NCI-H2171 (cell line): ENCODE measurements around the gene CEP295NL.

Experiments used
- DNase-seq: peaks from one replicate; lab custom pipeline; 2025; lab: John Stamatoyannopoulos, UW

Gene CEP295NL

GRCh38 chr17:78865682-78866390 is 37.2 kb downstream of the CEP295NL start:
- no peak for DNase-seq

DNA sequence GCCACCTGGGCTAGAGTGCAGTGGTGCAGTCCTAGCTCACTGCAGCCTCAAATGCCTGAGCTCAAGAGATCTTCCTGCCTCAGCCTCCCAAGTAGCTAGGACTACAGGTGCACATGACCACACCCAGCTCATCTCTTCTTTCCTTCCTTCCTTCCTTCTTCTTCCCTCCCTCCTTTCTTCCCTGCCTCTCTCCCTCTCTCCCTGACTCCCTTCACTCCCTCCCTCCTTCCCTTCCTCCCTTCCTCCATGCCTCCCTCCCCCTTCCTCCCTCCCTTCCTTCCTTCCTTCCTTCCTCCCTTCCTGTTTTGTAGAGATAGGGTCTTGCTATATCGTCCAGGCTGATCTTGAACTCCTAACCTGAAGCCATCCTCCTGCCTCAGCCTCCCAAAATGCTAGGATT is 38.9 kb downstream of the CEP295NL start:
- no peak for DNase-seq

- no peak for DNase-seq
These were observed 40.7 kb downstream of the CEP295NL start for GRCh38 chr17:78862073-78863023.

GRCh38 chr17:78861229-78861628 is 41.8 kb downstream of the CEP295NL start:
- DNase-seq: no peak

DNA sequence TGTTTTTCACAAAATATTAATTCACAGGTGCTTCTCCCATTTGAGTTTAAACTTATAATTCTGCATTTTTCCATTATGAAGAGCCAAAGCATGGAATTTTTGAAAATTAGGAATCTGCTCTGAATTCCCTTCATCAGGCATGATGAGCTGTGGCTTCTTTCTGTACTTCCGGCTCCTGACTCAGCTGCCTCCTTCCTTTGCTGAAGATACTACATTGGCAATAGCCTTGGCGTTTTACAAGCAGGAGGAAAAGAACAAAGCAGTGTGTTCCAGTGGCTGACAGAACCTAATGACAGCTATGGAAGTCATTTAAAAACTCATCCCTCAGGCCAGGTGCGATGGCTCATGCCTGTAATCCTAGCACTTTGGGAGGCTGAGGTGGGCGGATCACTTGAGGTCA is 44.0 kb downstream of the CEP295NL start:
- DNase-seq: no peak

DNA sequence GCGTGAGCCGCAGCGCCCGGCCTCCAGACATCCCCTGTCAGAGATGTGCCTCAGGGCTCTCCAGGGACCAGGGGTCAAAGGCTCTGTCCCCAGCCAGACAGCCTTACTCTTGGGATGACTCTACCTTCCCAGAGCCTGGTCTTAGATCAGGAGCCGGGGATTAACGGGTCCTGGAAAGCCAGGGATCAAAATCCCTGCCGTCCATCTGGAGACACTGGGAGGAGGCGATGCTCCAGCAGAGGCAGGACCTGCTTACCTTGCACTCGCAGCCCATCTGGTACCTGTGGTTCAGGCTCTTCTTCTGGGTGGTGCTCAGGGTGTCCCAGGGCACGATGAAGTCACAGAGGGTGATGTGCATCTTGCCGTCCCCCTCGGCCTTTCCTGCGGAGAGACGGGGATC is 45.7 kb downstream of the CEP295NL start:
- DNase-seq: no peak

- no peak for DNase-seq
These were observed 47.3 kb downstream of the CEP295NL start for GRCh38 chr17:78855561-78856165.

DNA sequence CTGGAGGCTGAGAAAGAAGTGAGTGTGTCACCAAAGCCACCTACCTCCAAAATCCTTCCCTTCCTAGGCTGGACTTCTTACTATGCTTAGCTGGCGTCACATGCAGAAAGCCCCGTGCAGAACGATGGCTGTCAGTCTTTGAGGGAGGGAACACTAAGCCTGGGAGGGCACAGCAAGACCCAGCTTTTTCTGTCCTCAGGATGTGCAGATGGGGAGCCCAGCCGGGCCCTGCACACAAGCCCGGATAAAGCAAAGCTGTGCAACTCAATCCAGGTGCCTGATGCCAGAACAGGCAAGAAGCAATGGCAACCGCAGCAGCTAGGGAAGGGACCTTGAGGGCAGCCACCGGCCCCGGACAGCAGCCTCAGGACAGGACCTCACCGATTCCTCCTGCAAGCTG is 48.5 kb downstream of the CEP295NL start:
- DNase-seq: no peak

- DNase-seq: no peak
These were observed 49.0 kb downstream of the CEP295NL start for GRCh38 chr17:78853926-78854394.

GRCh38 chr17:78852709-78853121 is 50.3 kb downstream of the CEP295NL start:
- no peak for DNase-seq

DNA sequence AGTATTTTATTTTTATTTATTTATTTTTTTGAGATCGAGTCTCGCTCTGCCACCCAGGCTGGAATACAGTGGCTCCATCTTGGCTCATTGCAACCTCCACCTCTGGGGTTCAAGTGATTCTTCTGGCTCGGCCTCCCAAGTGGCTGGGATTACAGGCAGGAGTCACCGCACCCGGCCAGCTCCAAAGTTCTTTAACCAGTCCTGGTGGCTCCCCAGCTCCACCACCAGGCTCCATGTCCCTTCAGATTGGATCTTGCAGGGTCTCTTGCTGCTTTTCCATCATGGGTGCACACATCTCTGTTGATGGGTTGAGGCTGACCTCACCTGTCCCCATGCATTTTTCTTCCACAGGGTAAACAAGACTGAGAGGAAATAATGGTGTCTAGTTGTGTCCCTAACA is 54.0 kb downstream of the CEP295NL start:
- no peak for DNase-seq

DNA sequence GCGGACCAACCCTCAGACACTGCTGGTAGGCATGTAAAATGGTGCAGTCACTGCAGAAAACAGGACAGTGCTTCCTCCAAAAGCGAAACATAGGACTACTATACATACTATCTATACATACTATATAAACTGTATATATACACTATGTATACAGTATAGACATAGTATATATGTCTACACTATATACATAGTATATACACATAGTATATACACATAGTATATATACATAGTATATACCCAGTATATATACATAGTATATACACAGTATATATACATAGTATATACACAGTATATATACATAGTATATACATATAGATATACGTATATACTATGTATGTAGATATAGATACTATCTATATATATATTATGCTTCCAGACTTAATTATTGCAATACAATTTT is 55.9 kb downstream of the CEP295NL start:
- no peak for DNase-seq

DNA sequence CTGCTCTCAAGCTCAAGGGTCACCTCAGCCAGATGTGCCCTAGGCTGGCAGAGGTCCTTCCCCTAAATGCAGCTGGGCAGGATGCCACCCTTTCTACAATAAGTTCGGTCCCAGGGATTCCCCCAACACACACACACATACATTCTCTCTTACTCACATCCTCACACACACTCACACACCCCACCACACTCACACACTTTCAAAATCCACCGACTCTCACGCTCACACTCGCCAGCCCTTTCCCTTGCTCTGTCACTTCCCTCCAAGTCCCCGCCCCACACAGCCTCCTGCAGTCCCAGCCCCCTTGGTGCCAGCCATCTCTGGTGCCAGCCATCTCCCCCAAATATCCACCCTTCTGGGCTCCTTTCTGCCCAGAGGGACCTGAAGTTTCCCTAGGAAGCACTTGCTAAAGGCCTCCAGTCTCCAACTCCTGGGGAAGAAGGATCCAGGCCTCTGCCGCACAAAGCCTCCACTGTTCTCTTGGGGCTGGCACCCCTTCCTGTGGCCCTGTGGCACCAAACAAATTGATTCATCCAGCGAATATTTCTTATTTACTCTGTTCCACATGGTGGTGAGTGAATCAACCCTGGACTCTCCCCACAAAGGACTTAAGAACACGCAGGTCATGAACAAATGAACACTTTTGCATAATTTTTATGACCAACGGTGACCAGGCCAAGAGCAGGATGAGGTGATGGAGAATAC is 58.5 kb downstream of the CEP295NL start:
- no peak for DNase-seq

DNA sequence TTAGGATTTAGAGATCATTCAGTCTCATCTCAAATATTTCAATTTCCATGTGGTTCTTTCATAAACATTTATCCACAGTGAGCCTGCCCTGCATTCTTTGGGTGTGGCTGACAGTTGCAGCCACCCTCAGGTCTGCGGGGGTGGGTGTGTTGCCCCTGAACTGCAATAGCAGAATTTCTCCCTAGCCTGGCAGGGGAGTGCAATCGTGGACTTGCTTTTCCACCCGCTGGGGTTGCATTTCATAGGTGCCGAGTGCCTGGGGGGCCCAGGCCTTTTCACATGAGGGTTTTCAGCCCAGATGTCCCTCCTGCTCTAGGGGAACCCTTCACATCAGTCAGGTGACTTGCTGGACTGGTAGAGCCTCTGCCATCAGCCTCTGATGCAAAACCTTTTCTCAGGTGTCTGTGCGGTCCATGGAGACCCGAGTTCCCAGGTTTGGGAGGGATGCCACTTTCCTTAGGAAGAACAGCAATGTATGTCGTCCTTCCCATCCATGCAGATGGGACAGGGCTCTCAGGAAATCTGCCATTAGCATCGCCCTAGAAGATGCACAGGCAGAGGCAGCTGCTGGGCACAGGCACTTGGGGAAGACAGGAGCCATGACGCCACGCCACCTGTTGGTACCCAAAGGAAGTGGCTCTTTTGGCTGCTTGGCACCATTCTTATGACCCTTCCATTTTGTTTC is 60.0 kb downstream of the CEP295NL start:
- DNase-seq: peak; percentile 33

DNA sequence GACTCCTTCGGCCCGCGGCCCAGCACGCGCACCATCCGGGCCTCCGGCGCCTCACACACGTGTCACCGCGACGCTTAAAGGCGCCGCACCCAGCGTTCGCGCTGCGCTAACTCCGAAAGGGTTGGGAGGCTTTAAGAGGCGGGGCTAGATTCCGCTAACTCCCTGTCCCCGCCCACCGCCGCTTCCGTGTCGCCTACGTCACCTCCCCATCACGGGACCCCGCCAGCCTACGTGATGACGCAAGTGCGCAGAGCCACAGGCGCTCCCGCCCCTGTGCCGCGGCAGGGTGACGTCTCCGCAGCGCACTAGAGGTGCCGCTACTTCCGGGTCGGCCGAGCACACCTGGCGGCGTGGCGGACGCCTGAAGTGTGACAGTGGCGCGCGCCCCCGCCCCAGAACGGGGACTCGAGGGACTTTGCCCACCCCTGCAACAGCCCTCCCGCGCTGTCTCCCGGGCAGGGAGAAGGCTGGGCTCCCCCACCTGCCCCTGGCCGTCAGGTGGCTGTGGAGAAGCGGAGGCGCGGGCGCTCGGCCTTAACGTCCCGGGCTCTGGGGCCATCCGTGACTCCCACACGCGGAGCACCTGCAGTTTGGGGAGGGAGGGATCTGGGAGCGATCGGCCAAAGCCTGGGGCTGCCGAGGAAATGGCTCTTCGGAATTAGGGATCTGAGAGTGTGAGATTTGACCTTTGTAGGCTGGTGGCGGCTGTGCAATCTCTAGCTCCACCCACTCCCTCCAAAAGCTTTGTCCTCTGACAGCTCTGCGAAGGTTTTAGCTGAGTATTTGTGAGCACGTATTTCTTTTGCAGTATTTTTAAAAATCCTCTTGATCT is 62.0 kb downstream of the CEP295NL start, which contains the start of gene USP36:
USP36 (minus strand) TSS at position 35 of the 832 bp plus-strand sequence. CDS start 4,451 bp downstream, outside the sequence.
- peak; percentile 100 for DNase-seq
